ENCODE measurements around the gene UBE2O.
A peak's percentile ranks its signal among the peaks of the same experiment; 100 is the strongest.

UBE2O gene

DNA sequence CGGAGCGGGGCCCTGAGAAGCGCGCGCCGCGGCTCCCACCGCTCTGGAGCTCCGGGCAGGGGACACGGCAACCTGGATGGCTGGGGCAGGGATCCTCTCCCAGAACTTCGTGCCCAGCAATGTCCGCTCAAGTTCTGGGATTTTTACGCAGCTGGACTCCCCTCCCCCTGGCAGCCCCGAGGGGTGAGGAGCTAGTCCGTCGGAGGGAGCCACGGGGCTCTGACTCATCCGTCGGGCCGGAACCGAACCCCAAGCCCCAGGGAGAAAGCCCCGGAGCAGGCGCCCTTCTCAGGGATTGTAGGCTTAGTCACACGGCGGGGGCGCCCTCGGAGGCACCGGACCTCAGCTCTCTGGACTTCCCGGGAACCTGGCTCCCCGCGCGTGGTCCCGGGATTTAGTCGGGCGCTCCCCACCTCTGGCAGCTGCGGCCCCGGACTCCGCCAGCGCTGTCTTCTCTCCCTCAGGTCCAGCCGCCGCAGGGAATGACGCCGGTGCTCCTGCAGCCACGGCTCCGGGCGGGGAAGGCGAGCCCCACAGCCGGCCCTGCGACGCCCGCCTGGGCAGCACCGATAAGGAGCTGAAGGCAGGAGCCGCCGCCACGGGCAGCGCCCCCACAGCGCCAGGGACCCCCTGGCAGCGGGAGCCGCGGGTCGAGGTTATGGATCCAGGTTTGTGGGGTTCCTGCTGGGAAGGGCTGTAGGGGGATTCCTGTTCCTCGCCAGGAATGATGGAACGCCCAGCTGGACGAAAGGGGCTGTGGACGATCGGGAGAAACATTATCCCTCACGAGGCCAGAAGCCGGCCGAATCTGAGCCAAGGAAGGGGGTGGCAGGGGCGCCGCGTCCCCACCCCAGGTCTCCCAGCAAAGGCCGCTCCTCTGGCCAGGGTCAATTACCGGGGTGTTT lies 67.7 kb downstream of the UBE2O start (continued):
- TF ChIP-seq, protein P1, sequence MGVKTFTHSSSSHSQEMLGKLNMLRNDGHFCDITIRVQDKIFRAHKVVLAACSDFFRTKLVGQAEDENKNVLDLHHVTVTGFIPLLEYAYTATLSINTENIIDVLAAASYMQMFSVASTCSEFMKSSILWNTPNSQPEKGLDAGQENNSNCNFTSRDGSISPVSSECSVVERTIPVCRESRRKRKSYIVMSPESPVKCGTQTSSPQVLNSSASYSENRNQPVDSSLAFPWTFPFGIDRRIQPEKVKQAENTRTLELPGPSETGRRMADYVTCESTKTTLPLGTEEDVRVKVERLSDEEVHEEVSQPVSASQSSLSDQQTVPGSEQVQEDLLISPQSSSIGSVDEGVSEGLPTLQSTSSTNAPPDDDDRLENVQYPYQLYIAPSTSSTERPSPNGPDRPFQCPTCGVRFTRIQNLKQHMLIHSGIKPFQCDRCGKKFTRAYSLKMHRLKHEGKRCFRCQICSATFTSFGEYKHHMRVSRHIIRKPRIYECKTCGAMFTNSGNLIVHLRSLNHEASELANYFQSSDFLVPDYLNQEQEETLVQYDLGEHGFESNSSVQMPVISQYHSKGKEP (tag by site-specific recombination; IDR thresholded peaks at IDR 0.05), result no peak
- TF ChIP-seq ZBTB48 (tag by site-specific recombination; IDR thresholded peaks at IDR 0.05), result peak; percentile 66
- TF ChIP-seq RBAK (tag by site-specific recombination; IDR thresholded peaks at IDR 0.05), result no peak
- no peak for TF ChIP-seq ZNF555 (tag by site-specific recombination; conservative IDR thresholded peaks at IDR 0.05)
- TF ChIP-seq, protein P2, sequence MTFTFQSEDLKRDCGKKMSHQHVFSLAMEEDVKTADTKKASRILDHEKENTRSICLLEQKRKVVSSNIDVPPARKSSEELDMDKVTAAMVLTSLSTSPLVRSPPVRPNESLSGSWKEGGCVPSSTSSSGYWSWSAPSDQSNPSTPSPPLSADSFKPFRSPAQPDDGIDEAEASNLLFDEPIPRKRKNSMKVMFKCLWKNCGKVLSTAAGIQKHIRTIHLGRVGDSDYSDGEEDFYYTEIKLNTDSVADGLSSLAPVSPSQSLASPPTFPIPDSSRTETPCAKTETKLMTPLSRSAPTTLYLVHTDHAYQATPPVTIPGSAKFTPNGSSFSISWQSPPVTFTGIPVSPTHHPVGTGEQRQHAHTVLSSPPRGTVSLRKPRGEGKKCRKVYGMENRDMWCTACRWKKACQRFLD (tag by site-specific recombination; IDR thresholded peaks at IDR 0.05), result no peak
- TF ChIP-seq ZNF596 (tag by site-specific recombination; IDR thresholded peaks at IDR 0.05), result no peak
- TF ChIP-seq ZNF394 (tag by site-specific recombination; IDR thresholded peaks at IDR 0.05; ENCODE audit: borderline replicate concordance), result no peak
- TF ChIP-seq ZNF521 (tag by site-specific recombination; IDR thresholded peaks at IDR 0.05), result no peak
- TF ChIP-seq MZF1 (tag by site-specific recombination; IDR thresholded peaks at IDR 0.05; ENCODE audit: borderline replicate concordance), result no peak
- TF ChIP-seq ZBTB8A (tag by site-specific recombination; IDR thresholded peaks at IDR 0.05), result peak; percentile 98; the same call in 1 of the 2 replicates
- TF ChIP-seq ZNF324 (tag by site-specific recombination; IDR thresholded peaks at IDR 0.05), result no peak; the same call in 1 of the 2 replicates
- TF ChIP-seq, protein P3, sequence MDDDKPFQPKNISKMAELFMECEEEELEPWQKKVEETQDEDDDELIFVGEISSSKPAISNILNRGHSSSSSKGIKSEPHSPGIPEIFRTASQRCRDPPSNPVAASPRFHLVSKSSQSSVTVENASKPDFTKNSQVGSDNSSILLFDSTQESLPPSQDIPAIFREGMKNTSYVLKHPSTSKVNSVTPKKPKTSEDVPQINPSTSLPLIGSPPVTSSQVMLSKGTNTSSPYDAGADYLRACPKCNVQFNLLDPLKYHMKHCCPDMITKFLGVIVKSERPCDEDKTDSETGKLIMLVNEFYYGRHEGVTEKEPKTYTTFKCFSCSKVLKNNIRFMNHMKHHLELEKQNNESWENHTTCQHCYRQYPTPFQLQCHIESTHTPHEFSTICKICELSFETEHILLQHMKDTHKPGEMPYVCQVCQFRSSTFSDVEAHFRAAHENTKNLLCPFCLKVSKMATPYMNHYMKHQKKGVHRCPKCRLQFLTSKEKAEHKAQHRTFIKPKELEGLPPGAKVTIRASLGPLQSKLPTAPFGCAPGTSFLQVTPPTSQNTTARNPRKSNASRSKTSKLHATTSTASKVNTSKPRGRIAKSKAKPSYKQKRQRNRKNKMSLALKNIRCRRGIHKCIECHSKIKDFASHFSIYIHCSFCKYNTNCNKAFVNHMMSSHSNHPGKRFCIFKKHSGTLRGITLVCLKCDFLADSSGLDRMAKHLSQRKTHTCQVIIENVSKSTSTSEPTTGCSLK (tag by site-specific recombination; IDR thresholded peaks at IDR 0.05), result no peak
- TF ChIP-seq ZNF174 (tag by site-specific recombination; IDR thresholded peaks at IDR 0.05), result no peak
- no peak for TF ChIP-seq ZNF266 (tag by site-specific recombination; IDR thresholded peaks at IDR 0.05; ENCODE audit: low read depth)

DNA sequence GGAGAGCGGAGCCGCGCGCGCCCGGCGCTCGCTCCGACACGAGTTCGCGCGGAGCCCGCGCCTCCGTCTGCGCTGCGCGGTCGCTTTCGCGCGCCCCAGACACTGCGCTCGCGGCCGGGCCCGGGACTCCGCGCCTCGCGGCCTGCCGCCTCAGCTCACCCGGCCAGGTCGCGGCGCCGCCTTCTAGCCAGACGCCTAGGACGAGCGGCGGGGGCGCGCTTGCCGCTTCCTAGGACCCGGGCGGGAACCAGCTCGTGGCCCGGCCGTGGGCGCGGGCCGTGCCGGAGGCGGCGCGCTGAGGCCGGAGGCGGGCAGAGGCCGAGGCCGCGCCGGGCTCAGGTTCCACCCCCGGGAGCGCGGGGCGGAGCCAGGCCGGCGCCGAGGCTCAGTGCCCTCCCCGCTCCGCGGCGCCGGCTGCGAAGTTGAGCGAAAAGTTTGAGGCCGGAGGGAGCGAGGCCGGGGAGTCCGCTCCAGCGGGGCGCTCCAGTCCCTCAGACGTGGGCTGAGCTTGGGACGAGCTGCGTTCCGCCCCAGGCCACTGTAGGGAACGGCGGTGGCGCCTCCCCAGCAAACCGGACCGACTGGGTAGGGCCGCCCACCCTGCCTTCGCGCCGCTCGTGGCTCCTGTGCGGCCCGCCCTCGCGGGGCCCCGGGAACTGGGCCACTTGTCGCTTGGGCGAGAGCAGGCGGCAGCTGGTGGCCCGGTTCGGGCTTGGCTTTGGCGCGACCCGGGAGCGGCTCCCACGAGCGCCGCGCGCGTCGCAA lies 68.5 kb downstream of the UBE2O start, which contains the start of gene SPHK1:
Gene SPHK1, plus strand, starts transcription at position 388 of the 765 bp plus-strand sequence. CDS start 1,036 bp downstream, outside the sequence.
- H3K27ac ChIP-seq (ENCODE audit: extremely low read depth, low read depth, low read length), result peak within 1 kb of the TSS; percentile 77; the same call in 1 of the 2 replicates
- H3K36me3 ChIP-seq (ENCODE audit: control insufficient read depth in 2 of 2, insufficient read depth in 1 of 2, low read length in 2 of 2), result peaks cover 0 to 21% of the 10 kb centered on the region in 2 experiments; a peak in 2 of 3 replicates
- POLR2A ChIA-PET, result interaction anchor here (0.6 to 4.0 kb wide), 9 partner anchors 9 to 1574 kb away, joined by 3 to 51 read pairs (median 3); partner anchors contain the start of genes PRPSAP1 and TNRC6C
- no peaks in the 10 kb centered on the region for H3K9me3 ChIP-seq (ENCODE audit: control insufficient read depth, insufficient read depth, low read depth, low read length)
- CTCF ChIA-PET, result interaction anchor here (0.6 to 4.7 kb wide), 18 partner anchors 9 to 419 kb away, joined by 3 to 68 read pairs (median 4); partner anchors contain the start of gene PRPSAP1
- H3K4me3 ChIP-seq (ENCODE audit: low read depth, low read length), result peak within 1 kb of the TSS; percentile 54
- H3K4me1 ChIP-seq (ENCODE audit: control insufficient read depth, insufficient read depth, low read length), result peaks cover 8% of the 10 kb centered on the region; the same call in 1 of the 2 replicates
- TF ChIP-seq YY2 (tag by site-specific recombination; IDR thresholded peaks at IDR 0.05), result no peak
- no peak for TF ChIP-seq ZNF24 (tag by site-specific recombination; IDR thresholded peaks at IDR 0.05)
- TF ChIP-seq, protein P1 (tag by site-specific recombination; IDR thresholded peaks at IDR 0.05), result no peak
- TF ChIP-seq ZNF311 (tag by site-specific recombination; IDR thresholded peaks at IDR 0.05; ENCODE audit: borderline replicate concordance), result no peak
- TF ChIP-seq ZIC2 (tag by site-specific recombination; IDR thresholded peaks at IDR 0.05), result no peak
- TF ChIP-seq ZNF140 (tag by site-specific recombination; IDR thresholded peaks at IDR 0.05), result no peak
- 0 out of 2 replicates have a peak, but pooled peaks have one; percentile 4 for TF ChIP-seq ZNF677 (tag by site-specific recombination; IDR thresholded peaks at IDR 0.05)
- no peak for TF ChIP-seq ZNF366 (tag by site-specific recombination; conservative IDR thresholded peaks at IDR 0.05)
- peak; percentile 61 for TF ChIP-seq GLIS2 (tag by site-specific recombination; IDR thresholded peaks at IDR 0.05)
- TF ChIP-seq, protein P4, sequence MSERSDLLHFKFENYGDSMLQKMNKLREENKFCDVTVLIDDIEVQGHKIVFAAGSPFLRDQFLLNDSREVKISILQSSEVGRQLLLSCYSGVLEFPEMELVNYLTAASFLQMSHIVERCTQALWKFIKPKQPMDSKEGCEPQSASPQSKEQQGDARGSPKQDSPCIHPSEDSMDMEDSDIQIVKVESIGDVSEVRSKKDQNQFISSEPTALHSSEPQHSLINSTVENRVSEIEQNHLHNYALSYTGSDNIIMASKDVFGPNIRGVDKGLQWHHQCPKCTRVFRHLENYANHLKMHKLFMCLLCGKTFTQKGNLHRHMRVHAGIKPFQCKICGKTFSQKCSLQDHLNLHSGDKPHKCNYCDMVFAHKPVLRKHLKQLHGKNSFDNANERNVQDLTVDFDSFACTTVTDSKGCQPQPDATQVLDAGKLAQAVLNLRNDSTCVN (tag by site-specific recombination; optimal IDR thresholded peaks at IDR 0.05), result peak; percentile 55
- TF ChIP-seq ZNF76 (tag by site-specific recombination; IDR thresholded peaks at IDR 0.05; ENCODE audit: borderline replicate concordance, low read depth), result peak; percentile 37; the same call in 1 of the 2 replicates
